GM23248 (cell line): ENCODE results near the gene ACLY.

Experiments
- EZH2 ChIP-seq: fragments of 200-600 bp; sonication (generic); IDR thresholded peaks from 2 replicates; pipeline ENCODE4 v1.6.1; 2018; ENCODE audit warnings: antibody characterized with exemption, mild to moderate bottlenecking; ENCODE audit not compliant: insufficient read depth, poor library complexity, severe bottlenecking
- EZH2phosphoT487 ChIP-seq: fragments of 200-600 bp; sonication (generic); IDR thresholded peaks from 2 replicates; pipeline ENCODE4 v1.6.1; 2018; ENCODE audit warnings: antibody characterized with exemption, moderate library complexity, mild to moderate bottlenecking, low read depth; ENCODE audit not compliant: insufficient read depth

DNA sequence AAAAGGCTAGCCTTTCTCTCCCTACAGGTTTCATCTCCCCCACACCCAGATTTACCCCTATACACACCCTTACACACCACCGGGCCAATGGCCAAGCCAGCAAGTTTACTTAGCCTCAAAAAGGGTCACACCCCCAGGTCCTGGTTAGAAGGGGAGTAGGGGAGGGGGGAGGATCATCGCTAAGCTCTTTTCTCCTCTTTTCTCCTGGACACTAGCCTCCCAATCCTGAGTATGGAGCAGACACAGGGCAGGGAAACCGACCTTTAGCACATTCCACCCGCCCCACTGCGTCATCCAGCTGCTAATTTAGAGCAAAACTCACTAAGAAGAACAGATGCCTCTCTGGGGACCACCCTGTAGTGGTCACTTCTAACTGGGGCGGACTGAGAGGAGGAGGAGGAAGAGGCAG lies 4.4 kb downstream of the ACLY start:
- TF ChIP-seq EZH2 (no peak), EZH2phosphoT487 (no peak)
